Activated T-cell treated with anti-CD3 and anti-CD28 coated beads, Interleukin-2, amount 50 U/mL, for 1 hour (primary cell): Measurements from ENCODE around the gene HTR2A.

Source experiments
- DNase-seq: peaks from one replicate; pipeline ENCODE4 v3.0.0-alpha.2; 2020

HTR2A gene

GRCh38 chr13:46896341-46897137 lies at the start of gene HTR2A:
Gene HTR2A, minus strand, starts transcription at chr13:46897053. Its CDS starts 1,147 bp downstream, at chr13:46895906.
- DNase-seq = no peak

GRCh38 chr13:46936525-46936924 lies 39.7 kb upstream of the HTR2A start:
- DNase-seq = no peak

GRCh38 chr13:46934749-46935148 lies 37.9 kb upstream of the HTR2A start:
- DNase-seq = no peak

GRCh38 chr13:46926916-46927590 lies 30.2 kb upstream of the HTR2A start:
- no peak for DNase-seq

- DNase-seq = no peak
These were observed 28.6 kb upstream of the HTR2A start for GRCh38 chr13:46925486-46925885.

GRCh38 chr13:46914341-46914740 lies 17.5 kb upstream of the HTR2A start:
- no peak for DNase-seq

- no peak for DNase-seq
These were observed 16.9 kb upstream of the HTR2A start for GRCh38 chr13:46913757-46914156.

GRCh38 chr13:46909042-46909441 lies 12.2 kb upstream of the HTR2A start:
- no peak for DNase-seq

- no peak for DNase-seq
These were observed 11.6 kb upstream of the HTR2A start for GRCh38 chr13:46908501-46908900.

GRCh38 chr13:46906405-46906804 lies 9.6 kb upstream of the HTR2A start:
- no peak for DNase-seq

- no peak for DNase-seq
These were observed 8.4 kb upstream of the HTR2A start for GRCh38 chr13:46905249-46905648.

GRCh38 chr13:46903748-46904147 lies 6.9 kb upstream of the HTR2A start:
- DNase-seq = no peak

- DNase-seq = no peak
These were observed 4.9 kb upstream of the HTR2A start for GRCh38 chr13:46901721-46902120.

- no peak for DNase-seq
These were observed 2.9 kb upstream of the HTR2A start for GRCh38 chr13:46899801-46900200.

GRCh38 chr13:46895381-46895780 lies 1.5 kb downstream of the HTR2A start:
- no peak for DNase-seq

- no peak for DNase-seq
These were observed 2.3 kb downstream of the HTR2A start for GRCh38 chr13:46894568-46894967.

GRCh38 chr13:46893798-46894560 lies 2.9 kb downstream of the HTR2A start:
- peak; percentile 71 for DNase-seq

GRCh38 chr13:46893221-46893740 lies 3.6 kb downstream of the HTR2A start:
- DNase-seq = no peak

- DNase-seq = no peak
These were observed 11.8 kb downstream of the HTR2A start for GRCh38 chr13:46885018-46885417.

- DNase-seq = no peak
These were observed 12.3 kb downstream of the HTR2A start for GRCh38 chr13:46884531-46884930.

- no peak for DNase-seq
These were observed 15.2 kb downstream of the HTR2A start for GRCh38 chr13:46881621-46882020.

- DNase-seq = no peak
These were observed 22.8 kb downstream of the HTR2A start for GRCh38 chr13:46874006-46874405.

GRCh38 chr13:46871557-46871956 lies 25.3 kb downstream of the HTR2A start:
- no peak for DNase-seq
